GM19467 (cell line): ENCODE data around the gene KCNH3.

Experiments used
- ATAC-seq: cut with Tn5 transposase; IDR thresholded peaks from one replicate; pipeline ENCODE4 v1.9.1; 2021; ENCODE audit warnings: mild to moderate bottlenecking, moderate library complexity; ENCODE audit not compliant: unreplicated experiment

Gene KCNH3

GRCh38 chr12:49557917-49558215 is 19.0 kb downstream of the KCNH3 start:
- ATAC-seq: no peak

GRCh38 chr12:49558526-49558925 is 19.7 kb downstream of the KCNH3 start:
- no peak for ATAC-seq

- no peak for ATAC-seq
Observed at GRCh38 chr12:49559011-49559675, 20.3 kb downstream of the KCNH3 start.

GRCh38 chr12:49560695-49561094 is 21.9 kb downstream of the KCNH3 start:
- ATAC-seq: no peak

- no peak for ATAC-seq
Observed at GRCh38 chr12:49562233-49562632, 23.4 kb downstream of the KCNH3 start.

- no peak for ATAC-seq
Observed at GRCh38 chr12:49562831-49563230, 24.0 kb downstream of the KCNH3 start.

GRCh38 chr12:49563951-49564685 is 25.3 kb downstream of the KCNH3 start:
- no peak for ATAC-seq

GRCh38 chr12:49564686-49565405 is 26.0 kb downstream of the KCNH3 start:
- no peak for ATAC-seq

GRCh38 chr12:49565406-49566265 is 26.8 kb downstream of the KCNH3 start:
- no peak for ATAC-seq

GRCh38 chr12:49566361-49566760 is 27.5 kb downstream of the KCNH3 start:
- ATAC-seq: no peak

- no peak for ATAC-seq
Observed at GRCh38 chr12:49567302-49567610, 28.4 kb downstream of the KCNH3 start.

GRCh38 chr12:49567611-49568441 is 29.0 kb downstream of the KCNH3 start, which contains the start of gene MCRS1:
Gene MCRS1, minus strand, starts transcription at chr12:49568142. Its CDS starts 1,411 bp downstream, at chr12:49566731.
- peak; percentile 68 for ATAC-seq

GRCh38 chr12:49568442-49569162 is 29.8 kb downstream of the KCNH3 start:
- ATAC-seq: peak; percentile 15

- ATAC-seq: no peak
Observed at GRCh38 chr12:49577589-49578315, 38.9 kb downstream of the KCNH3 start.

- no peak for ATAC-seq
Observed at GRCh38 chr12:49578471-49579112, 39.8 kb downstream of the KCNH3 start.

- ATAC-seq: no peak
Observed at GRCh38 chr12:49580572-49581535, 42.0 kb downstream of the KCNH3 start.

GRCh38 chr12:49582201-49582600 is 43.4 kb downstream of the KCNH3 start:
- no peak for ATAC-seq
